ENCODE results near the gene NT5C1B.

DNA sequence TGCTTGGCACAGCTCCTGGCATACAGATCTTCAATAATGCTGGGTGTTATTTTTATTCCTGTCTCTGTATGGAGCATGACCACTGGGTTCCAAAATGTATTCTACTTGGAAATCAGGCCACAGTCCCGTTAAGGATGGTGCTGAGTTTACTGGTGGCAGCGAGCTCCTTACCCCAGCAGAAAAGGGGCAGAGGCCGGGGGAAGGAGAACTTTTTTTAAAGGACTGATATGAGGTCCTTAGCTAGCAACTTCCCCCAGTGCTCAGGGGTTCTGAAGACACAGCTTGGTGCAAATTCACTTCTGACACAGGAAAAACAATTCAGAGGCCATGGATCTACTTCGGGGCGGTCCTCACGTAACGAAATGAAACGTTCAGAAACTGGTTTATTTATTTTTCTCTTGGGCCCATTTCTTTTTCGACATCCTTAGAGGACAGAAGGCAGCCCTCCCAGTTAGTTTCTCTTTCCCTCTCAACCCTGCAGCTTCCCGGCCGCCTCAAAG lies 29.8 kb downstream of the NT5C1B start:
- TF ChIP-seq, protein P1, sequence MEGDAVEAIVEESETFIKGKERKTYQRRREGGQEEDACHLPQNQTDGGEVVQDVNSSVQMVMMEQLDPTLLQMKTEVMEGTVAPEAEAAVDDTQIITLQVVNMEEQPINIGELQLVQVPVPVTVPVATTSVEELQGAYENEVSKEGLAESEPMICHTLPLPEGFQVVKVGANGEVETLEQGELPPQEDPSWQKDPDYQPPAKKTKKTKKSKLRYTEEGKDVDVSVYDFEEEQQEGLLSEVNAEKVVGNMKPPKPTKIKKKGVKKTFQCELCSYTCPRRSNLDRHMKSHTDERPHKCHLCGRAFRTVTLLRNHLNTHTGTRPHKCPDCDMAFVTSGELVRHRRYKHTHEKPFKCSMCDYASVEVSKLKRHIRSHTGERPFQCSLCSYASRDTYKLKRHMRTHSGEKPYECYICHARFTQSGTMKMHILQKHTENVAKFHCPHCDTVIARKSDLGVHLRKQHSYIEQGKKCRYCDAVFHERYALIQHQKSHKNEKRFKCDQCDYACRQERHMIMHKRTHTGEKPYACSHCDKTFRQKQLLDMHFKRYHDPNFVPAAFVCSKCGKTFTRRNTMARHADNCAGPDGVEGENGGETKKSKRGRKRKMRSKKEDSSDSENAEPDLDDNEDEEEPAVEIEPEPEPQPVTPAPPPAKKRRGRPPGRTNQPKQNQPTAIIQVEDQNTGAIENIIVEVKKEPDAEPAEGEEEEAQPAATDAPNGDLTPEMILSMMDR (IDR thresholded peaks at IDR 0.05) = no peak
- no peak for TF ChIP-seq POLR2A (IDR thresholded peaks at IDR 0.05)

All from body of pancreas (tissue), 4 donors.